ENCODE measurements around the gene KSR1. TPM values are rescaled to one million over a fixed set of nuclear protein-coding genes. Genes with fewer than 3 reads are reported as not detected.
A peak's percentile ranks its signal among the peaks of the same experiment; 100 is the strongest.

KSR1 gene
- total RNA-seq, 2 donors from 2014 or later, result 132 to 194 TPM

- ATAC-seq, result peak in 1 of 2 donors; percentile 17
- peak overlapping the region; percentile 10 to 38 for H3K27ac Mint-ChIP-seq
- H3K36me3 Mint-ChIP-seq, result peaks cover 0 to 13% of the 10 kb centered on the region in 2 donors
Observed at GRCh38 chr17:27511168-27511883, 55.1 kb downstream of the KSR1 start.

GRCh38 chr17:27512031-27512430, 55.8 kb downstream of the KSR1 start:
- H3K36me3 Mint-ChIP-seq, result peaks cover 0 to 9% of the 10 kb centered on the region in 2 donors
- no peak for DNase-seq (ENCODE audit: low spot score in 2 of 2)
- no peak for ATAC-seq
- H3K9me3 Mint-ChIP-seq, result no peaks in the 10 kb centered on the region
- H3K27ac Mint-ChIP-seq, result no peak overlapping the region

More at GRCh38 chr17:27511168-27511883, 55.1 kb downstream of the KSR1 start:
- no peak for DNase-seq (ENCODE audit: low spot score in 2 of 2)
- no peaks in the 10 kb centered on the region for H3K9me3 Mint-ChIP-seq

- peaks cover 0 to 8% of the 10 kb centered on the region in 2 donors for H3K36me3 Mint-ChIP-seq
- H3K9me3 Mint-ChIP-seq, result no peaks in the 10 kb centered on the region
- ATAC-seq, result no peak
- H3K27ac Mint-ChIP-seq, result no peak overlapping the region
- DNase-seq (ENCODE audit: low spot score in 2 of 2), result no peak
Observed at GRCh38 chr17:27512511-27513346, 56.5 kb downstream of the KSR1 start.

GRCh38 chr17:27513849-27514248, 57.6 kb downstream of the KSR1 start:
- H3K27ac Mint-ChIP-seq, result no peak overlapping the region
- H3K9me3 Mint-ChIP-seq, result no peaks in the 10 kb centered on the region
- H3K36me3 Mint-ChIP-seq, result peaks cover 0 to 8% of the 10 kb centered on the region in 2 donors
- DNase-seq (ENCODE audit: low spot score in 2 of 2) (no peak), ATAC-seq (no peak)

- H3K36me3 Mint-ChIP-seq, result peaks cover 0 to 8% of the 10 kb centered on the region in 2 donors
- no peak overlapping the region for H3K27ac Mint-ChIP-seq
- H3K9me3 Mint-ChIP-seq, result no peaks in the 10 kb centered on the region
- ATAC-seq (no peak), DNase-seq (ENCODE audit: low spot score in 2 of 2) (no peak)
Observed at GRCh38 chr17:27514595-27515413, 58.6 kb downstream of the KSR1 start.

- peaks cover 0 to 8% of the 10 kb centered on the region in 2 donors for H3K36me3 Mint-ChIP-seq
- H3K9me3 Mint-ChIP-seq, result no peaks in the 10 kb centered on the region
- no peak for ATAC-seq
- no peak overlapping the region for H3K27ac Mint-ChIP-seq
- no peak for DNase-seq (ENCODE audit: low spot score in 2 of 2)
Observed at GRCh38 chr17:27518048-27518447, 61.8 kb downstream of the KSR1 start.

GRCh38 chr17:27518545-27519521, 62.6 kb downstream of the KSR1 start:
- ATAC-seq (no peak), DNase-seq (ENCODE audit: low spot score in 2 of 2) (no peak)
- Mint-ChIP-seq H3K36me3 (peaks cover 0 to 11% of the 10 kb centered on the region in 2 donors), H3K27ac (peak overlapping the region in 1 of 2 donors; percentile 61), H3K9me3 (no peaks in the 10 kb centered on the region)

GRCh38 chr17:27519550-27519949, 63.3 kb downstream of the KSR1 start:
- Mint-ChIP-seq H3K27ac (peak overlapping the region in 1 of 2 donors; percentile 61), H3K36me3 (peaks cover 0 to 17% of the 10 kb centered on the region in 2 donors), H3K9me3 (no peaks in the 10 kb centered on the region)
- ATAC-seq, result no peak
- no peak for DNase-seq (ENCODE audit: low spot score in 2 of 2)

- peaks cover 0 to 15% of the 10 kb centered on the region in 2 donors for H3K36me3 Mint-ChIP-seq
- H3K27ac Mint-ChIP-seq, result no peak overlapping the region
- no peaks in the 10 kb centered on the region for H3K9me3 Mint-ChIP-seq
- ATAC-seq (no peak), DNase-seq (ENCODE audit: low spot score in 2 of 2) (no peak)
Observed at GRCh38 chr17:27520491-27521185, 64.4 kb downstream of the KSR1 start.

GRCh38 chr17:27521281-27522027, 65.2 kb downstream of the KSR1 start:
- ATAC-seq, result no peak
- H3K9me3 Mint-ChIP-seq, result no peaks in the 10 kb centered on the region
- DNase-seq (ENCODE audit: low spot score in 2 of 2), result no peak
- H3K36me3 Mint-ChIP-seq, result peaks cover 0 to 9% of the 10 kb centered on the region in 2 donors
- H3K27ac Mint-ChIP-seq, result no peak overlapping the region

- ATAC-seq, result no peak
- Mint-ChIP-seq H3K36me3 (peaks cover 0 to 13% of the 10 kb centered on the region in 2 donors), H3K27ac (no peak overlapping the region), H3K9me3 (no peaks in the 10 kb centered on the region)
- no peak for DNase-seq (ENCODE audit: low spot score in 2 of 2)
Observed at GRCh38 chr17:27522028-27522635, 65.9 kb downstream of the KSR1 start.

- no peaks in the 10 kb centered on the region for H3K9me3 Mint-ChIP-seq
- ATAC-seq (peak; percentile 61 to 78), DNase-seq (ENCODE audit: low spot score in 2 of 2) (no peak)
- H3K36me3 Mint-ChIP-seq, result peaks cover 0 to 13% of the 10 kb centered on the region in 2 donors
- peak overlapping the region; percentile 24 to 84 for H3K27ac Mint-ChIP-seq
Observed at GRCh38 chr17:27523712-27524111, 67.5 kb downstream of the KSR1 start.

GRCh38 chr17:27524594-27524993, 68.3 kb downstream of the KSR1 start:
- no peak for ATAC-seq
- Mint-ChIP-seq H3K9me3 (no peaks in the 10 kb centered on the region), H3K36me3 (peaks cover 0 to 18% of the 10 kb centered on the region in 2 donors), H3K27ac (no peak overlapping the region)
- no peak for DNase-seq (ENCODE audit: low spot score in 2 of 2)

GRCh38 chr17:27525316-27525715, 69.1 kb downstream of the KSR1 start:
- ATAC-seq (no peak), DNase-seq (ENCODE audit: low spot score in 2 of 2) (no peak)
- Mint-ChIP-seq H3K9me3 (no peaks in the 10 kb centered on the region), H3K27ac (no peak overlapping the region), H3K36me3 (peaks cover 0 to 23% of the 10 kb centered on the region in 2 donors)
